GM23338 (cell line): ENCODE results near the gene NFYA. TPM values are rescaled to one million over a fixed set of nuclear protein-coding genes. Genes with fewer than 3 reads are reported as not detected.

Experiments used
- ATAC-seq: fragments of 200-7000 bp; cut with Tn5 transposase; 3 replicates; pipeline ENCODE4 v1.9.1; 2020
- DNase-seq: peaks from one replicate; pipeline ENCODE4 v3.0.0-alpha.2; 2015; ENCODE audit warnings: low spot score
- H2AFZ ChIP-seq: fragments of 200-600 bp; sonication (generic); 2 replicates; pipeline ENCODE4 v1.8.0; 2016; ENCODE audit warnings: antibody characterized with exemption, mild to moderate bottlenecking, moderate library complexity
- H3F3A ChIP-seq: fragments of 200-600 bp; sonication (generic); replicated peaks from 2 replicates; pipeline ENCODE4 v1.8.0; 2017; ENCODE audit warnings: antibody characterized with exemption, mixed run types, low read depth
- H3K27ac ChIP-seq: fragments of 200-600 bp; sonication (generic); 2 replicates; pipeline ENCODE4 v1.6.1; 2016; ENCODE audit warnings: low read depth
- H3K27me3 ChIP-seq: fragments of 200-600 bp; sonication (generic); 2 replicates; pipeline ENCODE4 v1.8.0; 2016; ENCODE audit warnings: mild to moderate bottlenecking, mixed run types, moderate library complexity; ENCODE audit not compliant: insufficient read depth
- H3K36me3 ChIP-seq: fragments of 200-600 bp; sonication (generic); 2 replicates; pipeline ENCODE4 v1.8.0; 2016; ENCODE audit warnings: mild to moderate bottlenecking; ENCODE audit not compliant: insufficient read depth
- H3K4me1 ChIP-seq: fragments of 200-600 bp; sonication (generic); 2 replicates; pipeline ENCODE4 v1.8.0; 2016; ENCODE audit warnings: mild to moderate bottlenecking, moderate library complexity; ENCODE audit not compliant: insufficient read depth
- H3K4me2 ChIP-seq: fragments of 200-600 bp; sonication (generic); 2 replicates; pipeline ENCODE4 v1.7.1; 2017; ENCODE audit warnings: mixed run types
- H3K4me3 ChIP-seq: fragments of 200-600 bp; sonication (generic); 2 replicates; pipeline ENCODE4 v1.6.1; 2016; ENCODE audit warnings: mixed run types
- H3K79me2 ChIP-seq: fragments of 200-600 bp; sonication (generic); replicated peaks from 2 replicates; pipeline ENCODE4 v1.8.0; 2017; ENCODE audit warnings: mild to moderate bottlenecking; ENCODE audit not compliant: insufficient read depth
- H3K9me2 ChIP-seq: fragments of 200-600 bp; sonication (generic); 2 replicates; pipeline ENCODE4 v1.8.0; 2017; ENCODE audit not compliant: insufficient read depth
- H4K20me1 ChIP-seq: fragments of 200-600 bp; sonication (generic); replicated peaks from 2 replicates; pipeline ENCODE4 v1.8.0; 2017; ENCODE audit warnings: mild to moderate bottlenecking; ENCODE audit not compliant: insufficient read depth
- H3K27ac Mint-ChIP-seq: 2 replicates; pipeline ENCODE4 v1.8.0; 2020; ENCODE audit warnings: inconsistent platforms, mild to moderate bottlenecking, moderate library complexity, mixed read lengths
- H3K27me3 Mint-ChIP-seq: 3 replicates; pipeline ENCODE4 v1.8.0; 2022; ENCODE audit warnings: low read depth, mild to moderate bottlenecking, moderate library complexity, mixed read lengths, inconsistent platforms; ENCODE audit not compliant: insufficient read depth, poor library complexity
- H3K36me3 Mint-ChIP-seq: 3 replicates; pipeline ENCODE4 v1.8.0; 2021; ENCODE audit warnings: low read depth, mild to moderate bottlenecking, inconsistent platforms, moderate library complexity, mixed read lengths
- H3K4me1 Mint-ChIP-seq: 3 replicates; pipeline ENCODE4 v1.8.0; 2020; ENCODE audit warnings: mild to moderate bottlenecking, inconsistent platforms, mixed read lengths
- H3K4me3 Mint-ChIP-seq: 3 replicates; pipeline ENCODE4 v1.8.0; 2021; ENCODE audit warnings: moderate library complexity, mild to moderate bottlenecking, inconsistent platforms, mixed read lengths
- H3K9me3 Mint-ChIP-seq: 3 replicates; pipeline ENCODE4 v1.8.0; 2020; ENCODE audit warnings: moderate library complexity, mild to moderate bottlenecking, inconsistent platforms, mixed read lengths
- CREB1 ChIP-seq: fragments of 250-450 bp; sonication (Bioruptor Pico); IDR thresholded peaks from 2 replicates; pipeline ENCODE4 v1.5.0; 2020; ENCODE audit warnings: low read depth, mild to moderate bottlenecking, moderate library complexity
- EZH2 ChIP-seq: fragments of 200-600 bp; sonication (generic); IDR thresholded peaks from one replicate; pipeline ENCODE4 v1.8.0; 2017; ENCODE audit warnings: antibody characterized with exemption, mild to moderate bottlenecking, low read depth; ENCODE audit not compliant: unreplicated experiment
- JUNB ChIP-seq: IDR thresholded peaks from one replicate; pipeline ENCODE4 v1.6.1; 2016; ENCODE audit warnings: antibody characterized with exemption; ENCODE audit not compliant: unreplicated experiment
- NANOG ChIP-seq: IDR thresholded peaks from 2 replicates; pipeline ENCODE4 v1.6.1; 2016; ENCODE audit warnings: antibody characterized with exemption, borderline replicate concordance
- STAT1 ChIP-seq: IDR thresholded peaks from one replicate; pipeline ENCODE4 v1.6.1; 2016; ENCODE audit warnings: antibody characterized with exemption; ENCODE audit not compliant: unreplicated experiment
- ZNF114 ChIP-seq: fragments of 250-450 bp; sonication (Bioruptor Pico); IDR thresholded peaks from 2 replicates; pipeline ENCODE4 v1.5.0; 2020; ENCODE audit warnings: mild to moderate bottlenecking, moderate library complexity
- ZNF331 ChIP-seq: fragments of 250-450 bp; sonication (Bioruptor Pico); IDR thresholded peaks from 2 replicates; pipeline ENCODE4 v1.5.0; 2020; ENCODE audit warnings: low read depth, mild to moderate bottlenecking, moderate library complexity
- polyA plus RNA-seq: library from polyadenylated mRNA; unstranded; fragments of >200 nt; fragmentation: Nextera tagmentation; extraction: Ambion mirVana; gene quantifications from 2 replicates; pipeline ENCODE4 v1.2.1, GENCODE V29; 2016
- total RNA-seq: library from RNA; depleted of rRNA; stranded (reverse); fragments of >200 nt; shearing (Covaris generic); gene quantifications from 2 replicates; pipeline ENCODE4 v1.2.3, GENCODE V29; 2014
- TF ChIP-seq, protein P1 (sequence below), 2 experiments: fragments of 200-600 bp in 1 of 2; sonication (generic) in 1 of 2; conservative IDR thresholded peaks; 2 replicates each; pipeline versions ENCODE4 v1.5.1 to v1.6.1; 2016 to 2017; ENCODE audit warnings: antibody characterized with exemption in 2 of 2, low read depth in 2 of 2, mild to moderate bottlenecking in 2 of 2, moderate library complexity in 1 of 2
- TF ChIP-seq, protein P2 (sequence below): IDR thresholded peaks from 2 replicates; pipeline ENCODE4 v1.6.1; 2016; ENCODE audit warnings: antibody characterized with exemption
- TF ChIP-seq, protein P3 (sequence below): fragments of 250-450 bp; sonication (Bioruptor Pico); IDR thresholded peaks from 2 replicates; pipeline ENCODE4 v1.5.0; 2020; ENCODE audit warnings: mild to moderate bottlenecking, moderate library complexity

Gene NFYA
- total and polyA plus RNA-seq, 2 experiments from 2014 or later: 10.8 to 39.1 TPM

DNA sequence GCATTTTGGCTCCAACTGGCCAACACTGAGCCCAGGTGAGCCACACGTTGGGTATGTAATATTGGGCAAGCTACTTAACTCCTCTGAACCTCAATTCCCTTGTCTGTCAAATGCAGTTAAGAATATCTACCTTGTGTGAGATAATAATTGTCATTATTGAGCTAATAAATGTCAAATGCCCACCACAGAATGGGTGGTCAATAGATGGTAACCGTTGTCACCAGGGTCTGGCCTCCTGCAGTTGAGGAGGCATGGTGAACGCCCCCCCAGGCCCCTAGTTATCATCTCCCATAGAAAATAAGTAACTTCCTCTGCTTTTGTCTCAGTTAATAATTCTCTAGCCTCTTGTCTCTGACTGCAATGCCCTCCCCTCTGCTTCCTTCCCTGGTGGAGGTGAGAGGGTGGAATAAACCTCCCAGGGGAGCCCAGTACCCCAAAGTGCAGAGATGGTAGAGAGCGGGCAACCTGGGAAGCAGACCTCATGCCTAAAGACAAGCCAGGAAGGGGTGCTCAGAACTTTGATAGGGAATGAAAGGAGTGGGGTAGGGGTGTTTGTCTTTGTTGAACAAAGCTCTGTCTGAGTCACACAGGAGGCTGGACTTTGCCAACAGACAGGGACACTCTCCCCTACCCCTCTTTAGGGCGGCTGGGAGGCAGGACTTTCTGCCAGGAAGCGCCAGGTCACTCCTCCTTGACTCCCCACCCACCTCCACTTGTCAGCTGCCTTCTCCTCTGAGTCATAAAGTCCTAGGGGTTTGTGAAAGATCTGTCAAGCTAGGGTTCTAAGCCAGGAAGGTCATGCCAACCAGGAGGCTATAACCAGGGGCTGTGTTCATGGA, 32.5 kb upstream of the NFYA start:
- Histone ChIP-seq H3K27ac (no peak overlapping the region), H3K4me3 (no peak overlapping the region), H4K20me1 (no peaks in the 10 kb centered on the region), H3K36me3 (no peaks in the 10 kb centered on the region; the same call in 1 of the 2 replicates), H3K27me3 (no peaks in the 10 kb centered on the region), H3K79me2 (no peaks in the 10 kb centered on the region), H3F3A (no peaks in the 10 kb centered on the region), H3K4me2 (no peak overlapping the region), H2AFZ (no peak overlapping the region), H3K4me1 (no peaks in the 10 kb centered on the region; the same call in 1 of the 2 replicates), H3K9me2 (no peaks in the 10 kb centered on the region)
- Mint-ChIP-seq H3K9me3 (no peaks in the 10 kb centered on the region), H3K4me1 (peaks cover 13% of the 10 kb centered on the region), H3K36me3 (no peaks in the 10 kb centered on the region), H3K27ac (no peak overlapping the region), H3K4me3 (no peak overlapping the region), H3K27me3 (peaks cover 5% of the 10 kb centered on the region)
- no peak for DNase-seq
- no peak for ATAC-seq
- TF ChIP-seq ZNF331 (CRISPR knock-in tag): no peak
- no peak for TF ChIP-seq EZH2
- TF ChIP-seq, protein P1, sequence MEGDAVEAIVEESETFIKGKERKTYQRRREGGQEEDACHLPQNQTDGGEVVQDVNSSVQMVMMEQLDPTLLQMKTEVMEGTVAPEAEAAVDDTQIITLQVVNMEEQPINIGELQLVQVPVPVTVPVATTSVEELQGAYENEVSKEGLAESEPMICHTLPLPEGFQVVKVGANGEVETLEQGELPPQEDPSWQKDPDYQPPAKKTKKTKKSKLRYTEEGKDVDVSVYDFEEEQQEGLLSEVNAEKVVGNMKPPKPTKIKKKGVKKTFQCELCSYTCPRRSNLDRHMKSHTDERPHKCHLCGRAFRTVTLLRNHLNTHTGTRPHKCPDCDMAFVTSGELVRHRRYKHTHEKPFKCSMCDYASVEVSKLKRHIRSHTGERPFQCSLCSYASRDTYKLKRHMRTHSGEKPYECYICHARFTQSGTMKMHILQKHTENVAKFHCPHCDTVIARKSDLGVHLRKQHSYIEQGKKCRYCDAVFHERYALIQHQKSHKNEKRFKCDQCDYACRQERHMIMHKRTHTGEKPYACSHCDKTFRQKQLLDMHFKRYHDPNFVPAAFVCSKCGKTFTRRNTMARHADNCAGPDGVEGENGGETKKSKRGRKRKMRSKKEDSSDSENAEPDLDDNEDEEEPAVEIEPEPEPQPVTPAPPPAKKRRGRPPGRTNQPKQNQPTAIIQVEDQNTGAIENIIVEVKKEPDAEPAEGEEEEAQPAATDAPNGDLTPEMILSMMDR (conservative IDR thresholded peaks at IDR 0.05; ENCODE audit: low read depth in 2 of 2): no peak
- no peak for TF ChIP-seq STAT1
- TF ChIP-seq ZNF114 (CRISPR knock-in tag): no peak
- no peak for TF ChIP-seq NANOG
- TF ChIP-seq, protein P2, sequence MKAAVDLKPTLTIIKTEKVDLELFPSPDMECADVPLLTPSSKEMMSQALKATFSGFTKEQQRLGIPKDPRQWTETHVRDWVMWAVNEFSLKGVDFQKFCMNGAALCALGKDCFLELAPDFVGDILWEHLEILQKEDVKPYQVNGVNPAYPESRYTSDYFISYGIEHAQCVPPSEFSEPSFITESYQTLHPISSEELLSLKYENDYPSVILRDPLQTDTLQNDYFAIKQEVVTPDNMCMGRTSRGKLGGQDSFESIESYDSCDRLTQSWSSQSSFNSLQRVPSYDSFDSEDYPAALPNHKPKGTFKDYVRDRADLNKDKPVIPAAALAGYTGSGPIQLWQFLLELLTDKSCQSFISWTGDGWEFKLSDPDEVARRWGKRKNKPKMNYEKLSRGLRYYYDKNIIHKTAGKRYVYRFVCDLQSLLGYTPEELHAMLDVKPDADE: no peak
- TF ChIP-seq, protein P3, sequence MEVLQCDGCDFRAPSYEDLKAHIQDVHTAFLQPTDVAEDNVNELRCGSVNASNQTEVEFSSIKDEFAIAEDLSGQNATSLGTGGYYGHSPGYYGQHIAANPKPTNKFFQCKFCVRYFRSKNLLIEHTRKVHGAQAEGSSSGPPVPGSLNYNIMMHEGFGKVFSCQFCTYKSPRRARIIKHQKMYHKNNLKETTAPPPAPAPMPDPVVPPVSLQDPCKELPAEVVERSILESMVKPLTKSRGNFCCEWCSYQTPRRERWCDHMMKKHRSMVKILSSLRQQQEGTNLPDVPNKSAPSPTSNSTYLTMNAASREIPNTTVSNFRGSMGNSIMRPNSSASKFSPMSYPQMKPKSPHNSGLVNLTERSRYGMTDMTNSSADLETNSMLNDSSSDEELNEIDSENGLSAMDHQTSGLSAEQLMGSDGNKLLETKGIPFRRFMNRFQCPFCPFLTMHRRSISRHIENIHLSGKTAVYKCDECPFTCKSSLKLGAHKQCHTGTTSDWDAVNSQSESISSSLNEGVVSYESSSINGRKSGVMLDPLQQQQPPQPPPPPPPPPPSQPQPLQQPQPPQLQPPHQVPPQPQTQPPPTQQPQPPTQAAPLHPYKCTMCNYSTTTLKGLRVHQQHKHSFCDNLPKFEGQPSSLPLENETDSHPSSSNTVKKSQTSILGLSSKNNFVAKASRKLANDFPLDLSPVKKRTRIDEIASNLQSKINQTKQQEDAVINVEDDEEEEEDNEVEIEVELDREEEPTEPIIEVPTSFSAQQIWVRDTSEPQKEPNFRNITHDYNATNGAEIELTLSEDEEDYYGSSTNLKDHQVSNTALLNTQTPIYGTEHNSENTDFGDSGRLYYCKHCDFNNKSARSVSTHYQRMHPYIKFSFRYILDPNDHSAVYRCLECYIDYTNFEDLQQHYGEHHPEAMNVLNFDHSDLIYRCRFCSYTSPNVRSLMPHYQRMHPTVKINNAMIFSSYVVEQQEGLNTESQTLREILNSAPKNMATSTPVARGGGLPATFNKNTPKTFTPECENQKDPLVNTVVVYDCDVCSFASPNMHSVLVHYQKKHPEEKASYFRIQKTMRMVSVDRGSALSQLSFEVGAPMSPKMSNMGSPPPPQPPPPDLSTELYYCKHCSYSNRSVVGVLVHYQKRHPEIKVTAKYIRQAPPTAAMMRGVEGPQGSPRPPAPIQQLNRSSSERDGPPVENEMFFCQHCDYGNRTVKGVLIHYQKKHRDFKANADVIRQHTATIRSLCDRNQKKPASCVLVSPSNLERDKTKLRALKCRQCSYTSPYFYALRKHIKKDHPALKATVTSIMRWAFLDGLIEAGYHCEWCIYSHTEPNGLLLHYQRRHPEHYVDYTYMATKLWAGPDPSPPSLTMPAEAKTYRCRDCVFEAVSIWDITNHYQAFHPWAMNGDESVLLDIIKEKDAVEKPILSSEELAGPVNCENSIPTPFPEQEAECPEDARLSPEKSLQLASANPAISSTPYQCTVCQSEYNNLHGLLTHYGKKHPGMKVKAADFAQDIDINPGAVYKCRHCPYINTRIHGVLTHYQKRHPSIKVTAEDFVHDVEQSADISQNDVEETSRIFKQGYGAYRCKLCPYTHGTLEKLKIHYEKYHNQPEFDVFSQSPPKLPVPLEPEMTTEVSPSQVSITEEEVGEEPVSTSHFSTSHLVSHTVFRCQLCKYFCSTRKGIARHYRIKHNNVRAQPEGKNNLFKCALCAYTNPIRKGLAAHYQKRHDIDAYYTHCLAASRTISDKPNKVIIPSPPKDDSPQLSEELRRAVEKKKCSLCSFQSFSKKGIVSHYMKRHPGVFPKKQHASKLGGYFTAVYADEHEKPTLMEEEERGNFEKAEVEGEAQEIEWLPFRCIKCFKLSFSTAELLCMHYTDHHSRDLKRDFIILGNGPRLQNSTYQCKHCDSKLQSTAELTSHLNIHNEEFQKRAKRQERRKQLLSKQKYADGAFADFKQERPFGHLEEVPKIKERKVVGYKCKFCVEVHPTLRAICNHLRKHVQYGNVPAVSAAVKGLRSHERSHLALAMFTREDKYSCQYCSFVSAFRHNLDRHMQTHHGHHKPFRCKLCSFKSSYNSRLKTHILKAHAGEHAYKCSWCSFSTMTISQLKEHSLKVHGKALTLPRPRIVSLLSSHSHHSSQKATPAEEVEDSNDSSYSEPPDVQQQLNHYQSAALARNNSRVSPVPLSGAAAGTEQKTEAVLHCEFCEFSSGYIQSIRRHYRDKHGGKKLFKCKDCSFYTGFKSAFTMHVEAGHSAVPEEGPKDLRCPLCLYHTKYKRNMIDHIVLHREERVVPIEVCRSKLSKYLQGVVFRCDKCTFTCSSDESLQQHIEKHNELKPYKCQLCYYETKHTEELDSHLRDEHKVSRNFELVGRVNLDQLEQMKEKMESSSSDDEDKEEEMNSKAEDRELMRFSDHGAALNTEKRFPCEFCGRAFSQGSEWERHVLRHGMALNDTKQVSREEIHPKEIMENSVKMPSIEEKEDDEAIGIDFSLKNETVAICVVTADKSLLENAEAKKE (CRISPR knock-in tag): no peak
- no peak for TF ChIP-seq JUNB
- no peak for TF ChIP-seq CREB1 (CRISPR knock-in tag)
